Immature natural killer cell (primary cell): ENCODE measurements around the gene FGFRL1. TPM values are rescaled to one million over a fixed set of nuclear protein-coding genes. Genes with fewer than 3 reads are reported as not detected.
A peak's percentile ranks its signal among the peaks of the same experiment; 100 is the strongest.

Experiments used
- DNase-seq, 3 donors: peaks; one replicate each; pipeline ENCODE4 v3.0.0; 2022; ENCODE audit warnings: mixed read lengths in 1 of 3
- H3K27ac Mint-ChIP-seq, 6 donors: one replicate each; pipeline ENCODE4 v1.8.0; 2020; ENCODE audit warnings: mixed read lengths in 6 of 6, mild to moderate bottlenecking in 5 of 6, inconsistent platforms in 4 of 6, moderate library complexity in 3 of 6
- H3K27me3 Mint-ChIP-seq, 3 donors: one replicate each; pipeline ENCODE4 v1.8.0; 2020 to 2021; ENCODE audit warnings: low read depth in 3 of 3, mild to moderate bottlenecking in 3 of 3, mixed read lengths in 3 of 3, moderate library complexity in 3 of 3, inconsistent platforms in 1 of 3
- H3K36me3 Mint-ChIP-seq, 3 donors: one replicate each; pipeline ENCODE4 v1.8.0; 2020; ENCODE audit warnings: mixed read lengths in 3 of 3, inconsistent platforms in 2 of 3, mild to moderate bottlenecking in 2 of 3
- H3K4me1 Mint-ChIP-seq, 2 donors: one replicate each; pipeline ENCODE4 v1.8.0; 2020; ENCODE audit warnings: inconsistent platforms in 2 of 2, mild to moderate bottlenecking in 2 of 2, mixed read lengths in 2 of 2, moderate library complexity in 1 of 2
- H3K4me3 Mint-ChIP-seq, 5 donors: one replicate each; pipeline ENCODE4 v1.8.0; 2020; ENCODE audit warnings: mild to moderate bottlenecking in 5 of 5, mixed read lengths in 5 of 5, inconsistent platforms in 3 of 5, moderate library complexity in 3 of 5
- H3K9me3 Mint-ChIP-seq, 6 donors: one replicate each; pipeline ENCODE4 v1.8.0; 2020; ENCODE audit warnings: mild to moderate bottlenecking in 6 of 6, mixed read lengths in 6 of 6, inconsistent platforms in 4 of 6, moderate library complexity in 3 of 6
- polyA plus RNA-seq, 3 donors: library from polyadenylated mRNA; unstranded; fragments of 300-500 nt; fragmentation: Illumina TruSeq; gene quantifications; one replicate each; pipeline ENCODE4 v1.2.3, GENCODE V29; 2021

Gene FGFRL1, protein sequence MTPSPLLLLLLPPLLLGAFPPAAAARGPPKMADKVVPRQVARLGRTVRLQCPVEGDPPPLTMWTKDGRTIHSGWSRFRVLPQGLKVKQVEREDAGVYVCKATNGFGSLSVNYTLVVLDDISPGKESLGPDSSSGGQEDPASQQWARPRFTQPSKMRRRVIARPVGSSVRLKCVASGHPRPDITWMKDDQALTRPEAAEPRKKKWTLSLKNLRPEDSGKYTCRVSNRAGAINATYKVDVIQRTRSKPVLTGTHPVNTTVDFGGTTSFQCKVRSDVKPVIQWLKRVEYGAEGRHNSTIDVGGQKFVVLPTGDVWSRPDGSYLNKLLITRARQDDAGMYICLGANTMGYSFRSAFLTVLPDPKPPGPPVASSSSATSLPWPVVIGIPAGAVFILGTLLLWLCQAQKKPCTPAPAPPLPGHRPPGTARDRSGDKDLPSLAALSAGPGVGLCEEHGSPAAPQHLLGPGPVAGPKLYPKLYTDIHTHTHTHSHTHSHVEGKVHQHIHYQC
- under 1 TPM in 2 of 3 donors, not detected in 1; 0.19 to 0.30 TPM for polyA plus RNA-seq

DNA sequence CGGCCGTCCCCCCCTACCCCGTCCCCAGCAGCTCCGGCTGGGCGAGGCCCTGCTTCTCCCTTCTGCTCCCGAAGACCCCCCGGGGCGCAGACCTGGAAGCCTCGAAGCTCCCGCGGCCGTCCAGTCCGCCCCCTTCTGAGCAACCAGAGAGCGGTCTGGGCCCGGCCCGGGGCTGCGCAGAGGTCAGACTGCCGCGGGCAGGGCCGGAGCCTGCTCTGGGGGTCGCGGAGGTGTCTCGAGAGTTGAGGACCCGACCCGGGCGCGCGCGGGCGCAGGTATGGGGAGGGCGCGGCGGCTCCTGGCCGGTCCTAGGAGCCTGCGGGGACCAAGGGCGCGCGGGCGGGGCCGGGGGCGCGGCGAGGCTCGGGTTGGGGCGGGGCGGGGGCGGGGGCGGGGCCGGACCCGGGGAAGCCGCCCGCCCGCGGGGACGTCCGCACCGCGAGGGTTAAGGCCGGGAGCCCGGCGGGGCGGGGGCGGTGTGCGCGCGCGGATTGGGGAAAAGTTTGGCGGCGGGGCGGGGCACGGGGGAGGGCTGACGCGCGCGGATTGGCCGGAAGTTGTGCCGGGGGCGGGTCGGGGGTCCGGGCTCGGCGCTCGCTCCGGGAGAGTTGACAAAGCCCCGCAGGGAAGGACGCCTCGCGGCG is at the start of gene FGFRL1:
Gene FGFRL1 (plus strand): TSS at position 605 of the 644 bp plus-strand sequence. CDS start 860 bp downstream, outside the sequence.
- peak; percentile 76 to 77 (median 77) for DNase-seq
- Mint-ChIP-seq H3K27ac (peak within 1 kb of the TSS; percentile 76 to 99 (median 94)), H3K4me1 (peaks cover 12 to 15% of the 10 kb centered on the region in 2 donors), H3K4me3 (peak within 1 kb of the TSS; percentile 87 to 95 (median 90)), H3K36me3 (peaks cover 0 to 4% (median 0%) of the 10 kb centered on the region in 3 donors), H3K9me3 (peaks cover 0 to 2% (median 0%) of the 10 kb centered on the region in 6 donors), H3K27me3 (peaks cover 9 to 27% (median 22%) of the 10 kb centered on the region in 3 donors)

DNA sequence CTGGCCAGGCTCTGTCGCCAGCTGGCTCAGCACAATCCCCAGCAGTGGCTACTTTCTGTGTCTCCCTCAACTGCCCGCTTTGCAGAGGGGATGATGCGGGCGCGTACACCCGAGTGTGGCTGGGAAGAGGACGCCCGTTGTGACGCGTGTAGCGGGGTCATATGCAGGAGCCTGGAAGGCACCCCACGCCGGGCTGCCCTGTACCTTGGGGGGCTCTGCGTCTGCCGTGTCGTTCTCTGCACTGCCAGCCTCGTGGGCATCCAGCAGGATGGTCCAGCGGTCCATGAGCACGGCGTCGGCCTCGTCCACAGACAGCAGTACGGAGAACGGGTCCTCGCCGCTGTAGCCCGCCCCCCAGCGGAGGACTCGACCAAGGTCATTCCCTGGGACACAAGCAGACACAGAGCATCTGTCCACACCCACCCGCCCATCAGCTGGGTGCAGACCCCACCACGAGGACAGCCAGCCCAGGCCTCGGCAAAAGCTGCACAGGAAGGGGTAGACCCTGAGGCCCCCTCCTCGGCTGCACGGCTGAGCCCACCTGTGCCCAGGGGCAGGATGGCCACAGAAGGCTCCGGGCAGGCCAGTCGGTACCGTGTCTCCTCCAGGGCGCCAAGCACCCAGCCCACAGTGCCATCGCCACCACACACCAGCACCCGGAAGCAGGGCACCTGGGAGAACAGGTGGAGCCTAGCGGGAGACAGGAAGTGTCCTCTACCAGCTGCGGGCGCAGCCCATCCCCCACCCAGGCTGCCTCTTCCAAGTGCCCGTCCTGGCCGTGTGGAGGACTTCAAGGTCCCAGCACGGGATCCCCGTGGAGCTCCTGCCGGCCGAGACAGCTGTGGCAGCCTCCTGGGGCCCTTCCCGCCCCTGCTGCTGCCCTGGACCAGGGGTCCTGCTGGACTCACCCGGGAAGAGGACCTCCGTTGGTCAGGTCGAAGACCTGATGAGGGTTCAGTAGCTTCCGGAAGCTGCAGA is 48.9 kb upstream of the FGFRL1 start:
- peaks cover 0 to 11% (median 2%) of the 10 kb centered on the region in 3 donors for H3K27me3 Mint-ChIP-seq
- H3K9me3 Mint-ChIP-seq: peaks cover 0 to 2% (median 0%) of the 10 kb centered on the region in 6 donors
- no peak overlapping the region for H3K4me3 Mint-ChIP-seq
- peaks cover 0 to 5% (median 0%) of the 10 kb centered on the region in 3 donors for H3K36me3 Mint-ChIP-seq
- peak overlapping the region in 1 of 6 donors; percentile 13 for H3K27ac Mint-ChIP-seq
- peaks cover 0 to 3% of the 10 kb centered on the region in 2 donors for H3K4me1 Mint-ChIP-seq
- DNase-seq: no peak

DNA sequence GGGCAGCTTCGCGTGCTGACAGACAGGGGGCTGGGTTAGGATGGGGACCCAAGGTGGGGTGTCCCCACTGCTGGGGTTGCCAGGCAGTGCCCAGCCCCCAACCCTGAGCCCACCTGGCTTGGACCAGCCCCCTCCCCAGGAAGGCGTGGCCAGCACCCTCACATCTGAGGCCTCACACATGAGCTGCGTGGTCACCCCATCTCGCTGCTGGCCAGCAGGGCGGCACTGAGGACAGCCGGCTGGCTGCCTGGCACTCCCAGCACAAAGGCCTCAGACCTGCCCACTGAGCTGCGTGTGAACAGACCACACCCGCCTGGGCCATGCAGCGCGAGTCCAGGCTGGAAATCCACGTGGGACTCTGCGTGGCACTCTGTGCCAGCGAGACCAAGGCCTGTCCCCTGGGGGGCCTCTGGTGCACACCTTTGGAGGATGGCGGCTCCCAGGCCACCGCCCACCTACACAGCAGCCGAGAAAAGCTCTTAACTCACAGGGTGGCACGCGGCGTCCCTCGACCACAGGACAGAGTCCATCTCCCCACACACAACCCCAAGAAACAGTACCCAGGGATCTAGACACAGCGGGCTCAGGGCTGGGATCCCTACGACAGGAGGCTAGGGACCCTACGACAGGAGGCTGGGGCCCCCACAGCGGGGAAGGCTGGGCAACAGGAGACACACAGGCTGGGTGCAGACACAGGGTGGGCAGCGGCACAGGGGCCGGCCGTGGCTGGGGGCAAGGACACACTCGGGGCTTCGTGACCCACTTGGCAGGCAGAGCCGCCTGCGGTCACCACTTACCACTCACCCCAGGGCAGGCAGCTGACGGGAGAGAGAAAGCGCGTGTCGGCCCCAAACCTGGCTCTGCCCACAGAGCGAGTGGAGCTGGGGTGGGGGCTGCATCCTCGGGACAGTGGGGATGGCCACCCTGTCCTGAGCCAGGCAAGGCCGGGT is 47.9 kb upstream of the FGFRL1 start:
- H3K36me3 Mint-ChIP-seq: peaks cover 0 to 4% (median 0%) of the 10 kb centered on the region in 3 donors
- H3K27me3 Mint-ChIP-seq: peaks cover 0 to 9% (median 2%) of the 10 kb centered on the region in 3 donors
- H3K4me1 Mint-ChIP-seq: peaks cover 0 to 3% of the 10 kb centered on the region in 2 donors
- DNase-seq: no peak
- peaks cover 0 to 2% (median 0%) of the 10 kb centered on the region in 6 donors for H3K9me3 Mint-ChIP-seq
- no peak overlapping the region for H3K4me3 Mint-ChIP-seq
- H3K27ac Mint-ChIP-seq: peak overlapping the region in 1 of 6 donors; percentile 26

DNA sequence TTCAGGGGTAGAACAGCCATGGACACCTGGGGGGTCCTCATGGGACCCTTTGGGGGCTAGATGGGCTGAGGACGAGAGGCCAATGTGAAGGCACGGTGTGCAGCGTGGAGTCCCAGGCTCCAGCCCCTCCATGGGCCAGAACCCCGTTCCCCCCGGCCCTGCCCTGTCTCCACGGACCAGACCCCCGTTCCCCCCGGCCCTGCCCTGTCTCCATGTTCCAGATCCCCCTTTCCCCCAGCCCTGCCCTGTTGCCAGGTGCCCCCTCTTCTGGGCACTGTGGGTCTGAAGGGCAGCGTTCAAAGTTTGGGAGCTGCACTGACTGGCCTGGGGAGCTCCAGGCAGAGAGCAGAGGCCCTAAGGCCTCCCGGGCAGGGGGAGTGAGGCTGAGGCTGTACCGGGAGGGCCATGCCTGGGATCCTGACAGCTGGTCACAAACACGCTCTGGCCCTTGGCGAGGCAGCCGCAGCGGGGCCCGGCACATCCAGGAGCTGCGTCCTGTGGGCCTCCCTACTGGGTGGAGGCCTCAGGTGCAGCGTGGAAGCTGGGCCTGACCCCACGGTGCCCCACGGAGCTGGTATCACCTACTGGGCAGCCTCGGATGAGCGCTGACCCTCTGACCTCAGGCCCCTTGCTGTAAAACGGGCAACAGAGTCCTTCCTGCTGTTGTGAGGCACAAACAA is 46.9 kb upstream of the FGFRL1 start:
- Mint-ChIP-seq H3K4me3 (no peak overlapping the region), H3K27ac (no peak overlapping the region), H3K9me3 (peaks cover 0 to 2% (median 0%) of the 10 kb centered on the region in 6 donors), H3K36me3 (no peaks in the 10 kb centered on the region), H3K27me3 (peaks cover 0 to 9% (median 0%) of the 10 kb centered on the region in 3 donors), H3K4me1 (peaks cover 4% of the 10 kb centered on the region in 2 donors)
- no peak for DNase-seq

GRCh38 chr4:965048-965765 is 46.2 kb upstream of the FGFRL1 start:
- Mint-ChIP-seq H3K4me1 (peaks cover 12% of the 10 kb centered on the region in 2 donors), H3K27ac (no peak overlapping the region), H3K36me3 (no peaks in the 10 kb centered on the region), H3K27me3 (peaks cover 0 to 10% (median 1%) of the 10 kb centered on the region in 3 donors), H3K4me3 (no peak overlapping the region), H3K9me3 (peaks cover 0 to 2% (median 0%) of the 10 kb centered on the region in 6 donors)
- DNase-seq: no peak

DNA sequence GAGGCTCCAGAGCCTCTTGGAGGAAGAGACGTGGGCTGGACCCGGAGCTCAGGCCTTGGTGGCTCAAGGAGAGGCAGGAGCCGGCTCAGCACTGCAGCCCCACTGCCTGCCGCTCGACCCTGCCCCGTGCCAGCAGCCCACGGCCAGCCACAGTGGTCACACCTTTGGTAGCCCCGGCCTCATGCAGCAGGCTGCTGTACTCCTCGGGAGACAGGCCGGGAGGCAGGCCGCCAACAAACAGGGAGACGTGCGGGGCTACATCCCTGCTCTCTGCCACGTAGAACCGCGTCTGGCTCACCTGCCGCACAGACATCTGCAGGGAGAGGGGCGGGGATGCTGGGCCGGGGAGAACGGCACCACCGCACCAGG is 45.7 kb upstream of the FGFRL1 start:
- H3K9me3 Mint-ChIP-seq: peaks cover 0 to 2% (median 0%) of the 10 kb centered on the region in 6 donors
- no peak overlapping the region for H3K27ac Mint-ChIP-seq
- peaks cover 5 to 15% (median 6%) of the 10 kb centered on the region in 3 donors for H3K27me3 Mint-ChIP-seq
- H3K4me3 Mint-ChIP-seq: no peak overlapping the region
- no peak for DNase-seq
- peaks cover 17% of the 10 kb centered on the region in 2 donors for H3K4me1 Mint-ChIP-seq
- H3K36me3 Mint-ChIP-seq: no peaks in the 10 kb centered on the region

DNA sequence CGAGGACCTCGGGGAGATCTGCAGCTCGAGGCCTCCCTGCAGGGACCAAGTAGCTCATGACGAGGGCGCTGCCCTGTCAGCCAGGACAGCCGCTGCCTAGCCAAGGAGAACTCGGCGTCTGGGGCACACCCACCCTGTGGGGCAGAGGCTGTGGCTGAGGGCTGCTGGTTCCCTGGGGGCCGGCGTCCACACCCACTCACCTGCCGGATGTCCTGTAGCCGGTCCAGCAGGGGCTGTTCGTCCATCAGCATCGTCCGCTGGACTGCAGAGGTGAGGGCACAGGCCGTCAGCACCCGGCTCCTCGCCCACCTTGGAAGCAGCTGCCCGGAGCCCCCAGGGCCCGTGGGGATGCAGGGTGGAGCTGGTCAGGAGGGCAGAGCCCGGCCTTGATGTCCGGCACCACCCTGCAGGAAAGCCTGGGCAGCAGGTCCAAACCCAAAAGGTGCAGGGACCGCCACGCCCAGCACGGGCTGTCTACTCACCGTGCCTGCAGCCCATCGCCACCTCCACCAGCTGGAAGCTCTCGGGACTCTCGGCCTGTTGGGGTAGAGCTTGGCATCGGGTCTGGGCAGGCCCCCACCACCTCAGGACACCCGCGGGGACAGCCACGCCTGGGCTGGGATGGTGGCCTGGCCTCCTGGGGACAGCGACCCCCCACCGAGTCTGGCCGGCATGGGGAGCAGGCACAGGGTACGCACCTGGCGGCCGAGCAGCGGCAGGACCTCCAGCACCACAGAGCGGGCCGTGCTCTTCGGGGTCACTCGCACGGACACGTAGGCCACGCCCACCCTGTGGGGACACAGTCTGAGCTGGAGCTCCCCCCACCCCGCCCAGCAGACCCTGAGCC is 44.9 kb upstream of the FGFRL1 start:
- no peak for DNase-seq
- Mint-ChIP-seq H3K27ac (no peak overlapping the region), H3K27me3 (peaks cover 11 to 21% (median 12%) of the 10 kb centered on the region in 3 donors), H3K9me3 (peaks cover 0 to 2% (median 0%) of the 10 kb centered on the region in 6 donors), H3K36me3 (no peaks in the 10 kb centered on the region), H3K4me3 (no peak overlapping the region), H3K4me1 (peaks cover 24% of the 10 kb centered on the region in 2 donors)

DNA sequence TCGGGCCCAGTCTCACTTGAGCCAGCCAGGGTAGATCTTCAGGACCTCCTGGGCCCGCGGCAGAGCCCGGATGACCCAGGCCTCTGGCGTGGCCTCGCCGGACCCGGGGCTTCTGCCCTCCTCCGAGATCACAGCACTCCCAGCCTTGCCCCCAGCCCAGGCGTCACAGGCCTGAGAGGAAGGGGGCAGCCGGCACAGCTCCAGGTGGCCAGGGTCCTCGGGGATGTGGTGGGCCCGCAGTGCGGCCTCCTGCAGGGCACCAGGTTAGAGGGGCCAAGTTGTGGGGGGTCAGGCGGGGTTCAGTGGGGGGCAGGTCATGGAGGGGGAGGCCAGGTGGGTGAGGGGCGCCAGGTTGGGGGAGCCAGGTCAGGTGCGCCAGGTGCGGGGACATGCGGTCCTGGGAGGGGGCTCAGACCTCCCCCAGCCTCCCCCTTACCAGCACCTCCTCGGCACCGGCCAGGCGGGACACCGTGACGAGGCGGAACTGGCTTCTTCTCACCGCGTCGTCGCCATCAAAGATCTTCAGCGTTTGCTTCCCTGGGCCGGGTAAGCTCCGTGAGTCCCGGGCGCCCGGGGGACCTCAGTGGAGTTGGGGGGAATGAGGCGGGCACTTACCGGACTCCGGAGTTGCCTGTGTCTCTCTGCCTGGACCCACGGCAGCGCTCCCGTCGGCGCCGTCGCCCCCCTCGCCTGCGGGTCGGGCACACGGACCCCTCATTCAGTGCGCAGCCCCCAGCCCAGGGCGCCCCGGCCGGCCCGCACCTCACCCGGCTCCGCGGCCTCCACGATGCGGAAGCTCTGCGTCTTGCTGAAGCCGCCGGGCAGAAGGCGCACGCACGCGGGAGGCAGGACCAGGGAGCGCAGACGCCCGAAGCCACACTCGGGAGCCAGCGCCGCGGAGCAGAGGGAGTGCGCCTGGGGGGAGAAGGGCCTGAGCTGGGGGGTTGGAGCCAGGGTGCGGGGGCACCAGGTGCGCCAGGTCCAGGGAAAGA is 44.0 kb upstream of the FGFRL1 start:
- peaks cover 11 to 18% (median 12%) of the 10 kb centered on the region in 3 donors for H3K27me3 Mint-ChIP-seq
- no peak for DNase-seq
- peaks cover 24 to 25% of the 10 kb centered on the region in 2 donors for H3K4me1 Mint-ChIP-seq
- H3K27ac Mint-ChIP-seq: no peak overlapping the region
- H3K9me3 Mint-ChIP-seq: no peaks in the 10 kb centered on the region
- H3K36me3 Mint-ChIP-seq: no peaks in the 10 kb centered on the region
- no peak overlapping the region for H3K4me3 Mint-ChIP-seq

DNA sequence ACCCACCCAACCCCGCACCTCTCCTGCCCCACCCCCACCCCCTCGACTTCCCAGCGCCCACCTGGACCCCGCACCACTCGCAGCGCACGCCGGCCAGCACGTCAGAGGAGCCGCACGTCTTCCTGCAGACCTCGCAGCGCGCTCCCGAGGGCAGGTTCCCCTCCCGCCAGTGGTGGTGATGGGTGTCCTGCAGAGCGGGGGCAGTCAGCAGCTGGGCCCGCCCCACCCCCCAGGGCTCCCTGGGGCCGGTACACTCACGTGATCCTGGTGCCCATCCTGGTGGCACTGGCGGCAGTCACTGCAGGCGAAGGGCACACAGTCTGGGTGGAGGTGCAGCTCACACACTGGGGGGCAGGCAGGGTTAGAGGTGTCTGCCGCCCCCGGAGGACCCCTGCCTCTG is 43.2 kb upstream of the FGFRL1 start:
- H3K9me3 Mint-ChIP-seq: no peaks in the 10 kb centered on the region

More for the DNA sequence above, 43.2 kb upstream of the FGFRL1 start:
- Mint-ChIP-seq H3K27ac (no peak overlapping the region), H3K36me3 (no peaks in the 10 kb centered on the region), H3K4me3 (no peak overlapping the region), H3K27me3 (peaks cover 11 to 17% (median 12%) of the 10 kb centered on the region in 3 donors), H3K4me1 (peaks cover 24 to 25% of the 10 kb centered on the region in 2 donors)
- DNase-seq: no peak
